GM12892 (cell line): ENCODE results near the gene MPST.

Experiments used
- POLR2A ChIP-seq: IDR thresholded peaks from 2 replicates; pipeline ENCODE4 v1.6.1; 2011; ENCODE audit warnings: low read depth, low read length, control low read depth
- POLR2AphosphoS5 ChIP-seq: IDR thresholded peaks from 2 replicates; pipeline ENCODE4 v1.6.1; 2011; ENCODE audit warnings: low read depth, low read length, control low read depth

DNA sequence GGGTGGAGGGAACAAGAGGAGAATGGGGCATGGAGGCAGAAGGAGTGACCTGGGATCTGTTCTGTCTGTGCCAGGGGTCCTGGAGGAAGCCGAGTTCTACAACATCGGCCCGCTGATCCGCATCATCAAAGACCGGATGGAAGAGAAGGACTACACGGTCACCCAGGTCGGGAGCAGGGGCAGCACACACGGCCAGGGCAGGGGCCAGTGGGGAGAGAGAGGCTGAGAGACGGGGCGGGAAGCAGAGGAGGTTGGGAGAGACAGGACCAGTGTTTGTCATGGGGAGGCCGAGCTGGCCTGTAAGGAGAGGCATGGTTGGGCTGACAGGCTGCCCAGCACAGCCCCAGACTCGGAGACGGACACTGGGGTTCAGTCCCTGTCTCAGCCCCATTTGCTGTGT, 36.7 kb downstream of the MPST start:
- TF ChIP-seq POLR2A (no peak), POLR2AphosphoS5 (no peak)
